ENCODE results near the gene DACT1. TPM values are rescaled to one million over a fixed set of nuclear protein-coding genes. Genes with fewer than 3 reads are reported as not detected.

The DACT1 gene
- total RNA-seq, 1 donor: 75.6 TPM

DNA sequence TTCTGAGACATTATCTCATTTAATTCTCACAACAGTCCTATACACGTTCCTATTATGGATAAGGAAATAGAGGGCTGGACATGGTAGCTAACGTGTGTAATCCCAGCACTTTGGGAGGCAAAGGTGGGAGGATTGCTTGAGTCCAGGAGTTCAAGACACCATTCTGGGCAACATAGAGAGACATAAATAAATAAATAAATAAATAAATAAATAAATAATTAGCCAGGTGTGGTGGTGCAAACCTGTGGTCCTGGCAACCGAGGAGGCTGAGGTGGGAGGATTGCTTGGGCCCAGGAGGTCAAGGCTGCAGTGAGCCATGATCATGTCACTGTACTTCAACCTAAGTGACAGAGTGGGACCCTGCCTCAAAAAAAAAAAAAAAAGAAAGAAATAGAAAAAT lies 22.6 kb downstream of the DACT1 start:
- DNase-seq (ENCODE audit: insufficient read length, low spot score, missing footprints): no peak
- Histone ChIP-seq H3K4me2 (ENCODE audit: insufficient read depth, low read length) (no peak overlapping the region), H3K27ac (ENCODE audit: low read depth, low read length) (no peak overlapping the region), H3K4me3 (ENCODE audit: insufficient read depth, low read length) (no peak overlapping the region), H3K4me1 (ENCODE audit: insufficient read depth, low read length) (peaks cover 13% of the 10 kb centered on the region), H2AFZ (ENCODE audit: low read length) (no peak overlapping the region), H3K9me3 (ENCODE audit: low read depth, low read length) (no peaks in the 10 kb centered on the region), H3K36me3 (ENCODE audit: insufficient read depth, low read length) (no peaks in the 10 kb centered on the region), H4K20me1 (ENCODE audit: insufficient read depth, low read length) (no peaks in the 10 kb centered on the region), H3K79me2 (ENCODE audit: insufficient read depth, low read length) (no peaks in the 10 kb centered on the region), H3K27me3 (ENCODE audit: insufficient read depth, low read length) (no peaks in the 10 kb centered on the region)
- TF ChIP-seq CTCF (IDR thresholded peaks at IDR 0.05; ENCODE audit: extremely low read depth, low read depth, low read length): no peak

GRCh38 chr14:58662018-58662417 lies 24.3 kb downstream of the DACT1 start:
- no peak for TF ChIP-seq CTCF (IDR thresholded peaks at IDR 0.05; ENCODE audit: extremely low read depth, low read depth, low read length)
- H3K27me3 ChIP-seq (ENCODE audit: insufficient read depth, low read length): no peaks in the 10 kb centered on the region
- H2AFZ ChIP-seq (ENCODE audit: low read length): no peak overlapping the region
- no peaks in the 10 kb centered on the region for H3K9me3 ChIP-seq (ENCODE audit: low read depth, low read length)
- no peaks in the 10 kb centered on the region for H3K36me3 ChIP-seq (ENCODE audit: insufficient read depth, low read length)
- H3K27ac ChIP-seq (ENCODE audit: low read depth, low read length): no peak overlapping the region
- H4K20me1 ChIP-seq (ENCODE audit: insufficient read depth, low read length): no peaks in the 10 kb centered on the region
- no peak for DNase-seq (ENCODE audit: insufficient read length, low spot score, missing footprints)
- H3K4me2 ChIP-seq (ENCODE audit: insufficient read depth, low read length): no peak overlapping the region
- H3K4me1 ChIP-seq (ENCODE audit: insufficient read depth, low read length): peaks cover 11% of the 10 kb centered on the region
- no peak overlapping the region for H3K4me3 ChIP-seq (ENCODE audit: insufficient read depth, low read length)
- no peaks in the 10 kb centered on the region for H3K79me2 ChIP-seq (ENCODE audit: insufficient read depth, low read length)

- no peaks in the 10 kb centered on the region for H3K79me2 ChIP-seq (ENCODE audit: insufficient read depth, low read length)
- H4K20me1 ChIP-seq (ENCODE audit: insufficient read depth, low read length): no peaks in the 10 kb centered on the region
- no peak overlapping the region for H3K27ac ChIP-seq (ENCODE audit: low read depth, low read length)
- H3K36me3 ChIP-seq (ENCODE audit: insufficient read depth, low read length): no peaks in the 10 kb centered on the region
- TF ChIP-seq CTCF (IDR thresholded peaks at IDR 0.05; ENCODE audit: extremely low read depth, low read depth, low read length): no peak
- DNase-seq (ENCODE audit: insufficient read length, low spot score, missing footprints): no peak
- no peaks in the 10 kb centered on the region for H3K9me3 ChIP-seq (ENCODE audit: low read depth, low read length)
- H3K4me3 ChIP-seq (ENCODE audit: insufficient read depth, low read length): no peak overlapping the region
- H3K4me2 ChIP-seq (ENCODE audit: insufficient read depth, low read length): no peak overlapping the region
- H3K4me1 ChIP-seq (ENCODE audit: insufficient read depth, low read length): peaks cover 11% of the 10 kb centered on the region
- H2AFZ ChIP-seq (ENCODE audit: low read length): no peak overlapping the region
- no peaks in the 10 kb centered on the region for H3K27me3 ChIP-seq (ENCODE audit: insufficient read depth, low read length)
Observed at GRCh38 chr14:58662759-58663158, 25.0 kb downstream of the DACT1 start.

GRCh38 chr14:58663494-58664111 lies 25.8 kb downstream of the DACT1 start:
- H3K27ac ChIP-seq (ENCODE audit: low read depth, low read length): no peak overlapping the region
- H3K4me3 ChIP-seq (ENCODE audit: insufficient read depth, low read length): no peak overlapping the region
- H3K9me3 ChIP-seq (ENCODE audit: low read depth, low read length): no peaks in the 10 kb centered on the region
- H3K27me3 ChIP-seq (ENCODE audit: insufficient read depth, low read length): no peaks in the 10 kb centered on the region
- TF ChIP-seq CTCF (IDR thresholded peaks at IDR 0.05; ENCODE audit: extremely low read depth, low read depth, low read length): no peak
- H3K79me2 ChIP-seq (ENCODE audit: insufficient read depth, low read length): no peaks in the 10 kb centered on the region
- no peak overlapping the region for H2AFZ ChIP-seq (ENCODE audit: low read length)
- peaks cover 11% of the 10 kb centered on the region for H3K4me1 ChIP-seq (ENCODE audit: insufficient read depth, low read length)
- no peaks in the 10 kb centered on the region for H4K20me1 ChIP-seq (ENCODE audit: insufficient read depth, low read length)
- H3K36me3 ChIP-seq (ENCODE audit: insufficient read depth, low read length): no peaks in the 10 kb centered on the region
- no peak for DNase-seq (ENCODE audit: insufficient read length, low spot score, missing footprints)
- peak overlapping the region; percentile 4 for H3K4me2 ChIP-seq (ENCODE audit: insufficient read depth, low read length)

Data from osteoblast (primary cell).